Hematopoietic multipotent progenitor cell treated with erythropoietin and hydrocortisone succinate and interleukin-3 and kit ligand, for 4 days (in vitro differentiated cells): ENCODE measurements around the gene ARHGAP5.
A peak's percentile ranks its signal among the peaks of the same experiment; 100 is the strongest.

Experiments
- DNase-seq: peaks from one replicate; pipeline ENCODE4 v3.0.0-alpha.2; 2015

ARHGAP5 gene

GRCh38 chr14:32077081-32078022 is at the start of gene ARHGAP5:
Gene ARHGAP5 (plus strand): TSS chr14:32077304. CDS start chr14:32090670, 13,366 bp downstream.
- no peak for DNase-seq

GRCh38 chr14:32028599-32028998 is 48.5 kb upstream of the ARHGAP5 start:
- peak; percentile 44 for DNase-seq

- DNase-seq: no peak
Observed at GRCh38 chr14:32033543-32033942, 43.6 kb upstream of the ARHGAP5 start.

- DNase-seq: no peak
Observed at GRCh38 chr14:32038876-32039275, 38.2 kb upstream of the ARHGAP5 start.

- no peak for DNase-seq
Observed at GRCh38 chr14:32039401-32040030, 37.6 kb upstream of the ARHGAP5 start.

- DNase-seq: no peak
Observed at GRCh38 chr14:32043624-32044023, 33.5 kb upstream of the ARHGAP5 start.

GRCh38 chr14:32044454-32044853 is 32.6 kb upstream of the ARHGAP5 start:
- DNase-seq: no peak

GRCh38 chr14:32047791-32048190 is 29.3 kb upstream of the ARHGAP5 start:
- DNase-seq: no peak

GRCh38 chr14:32049361-32050088 is 27.6 kb upstream of the ARHGAP5 start:
- peak; percentile 15 for DNase-seq

GRCh38 chr14:32050878-32051277 is 26.2 kb upstream of the ARHGAP5 start:
- DNase-seq: no peak

GRCh38 chr14:32054536-32054935 is 22.6 kb upstream of the ARHGAP5 start:
- DNase-seq: no peak

GRCh38 chr14:32055175-32055574 is 21.9 kb upstream of the ARHGAP5 start:
- no peak for DNase-seq

GRCh38 chr14:32059702-32060101 is 17.4 kb upstream of the ARHGAP5 start:
- no peak for DNase-seq

GRCh38 chr14:32064931-32065330 is 12.2 kb upstream of the ARHGAP5 start:
- DNase-seq: no peak

- no peak for DNase-seq
Observed at GRCh38 chr14:32068708-32069107, 8.4 kb upstream of the ARHGAP5 start.

- no peak for DNase-seq
Observed at GRCh38 chr14:32070282-32070681, 6.8 kb upstream of the ARHGAP5 start.

GRCh38 chr14:32072676-32073075 is 4.4 kb upstream of the ARHGAP5 start:
- DNase-seq: no peak

- peak; percentile 93 for DNase-seq
Observed at GRCh38 chr14:32073537-32074189, 3.4 kb upstream of the ARHGAP5 start.

GRCh38 chr14:32074887-32075572 is 2.1 kb upstream of the ARHGAP5 start:
- no peak for DNase-seq

- DNase-seq: peak; percentile 51
Observed at GRCh38 chr14:32075672-32076277, 1.3 kb upstream of the ARHGAP5 start.

- peak; percentile 97 for DNase-seq
Observed at GRCh38 chr14:32076278-32077080, 625 bp upstream of the ARHGAP5 start.
